RWPE2 (cell line): Measurements from ENCODE around the gene ZNF423.

Experiments
- ATAC-seq: fragments of 200-7000 bp; cut with Tn5 transposase; 3 replicates; pipeline ENCODE4 v1.9.1; 2021; ENCODE audit warnings: low read depth
- DNase-seq: peaks from one replicate; pipeline ENCODE4 v3.0.0-alpha.2; 2020; ENCODE audit warnings: low spot score
- H3K27ac ChIP-seq: fragments of 450-650 bp; 2 replicates; pipeline ENCODE4 v1.5.1; 2017; ENCODE audit warnings: mild to moderate bottlenecking; ENCODE audit not compliant: poor library complexity, severe bottlenecking
- H3K27me3 ChIP-seq: fragments of 250-450 bp; sonication (Bioruptor Pico); 2 replicates; pipeline ENCODE4 v1.5.1; 2021; ENCODE audit warnings: mild to moderate bottlenecking, moderate library complexity; ENCODE audit not compliant: insufficient read depth, poor library complexity, severe bottlenecking
- H3K36me3 ChIP-seq: fragments of 250-450 bp; sonication (Bioruptor Pico); 2 replicates; pipeline ENCODE4 v1.5.1; 2020; ENCODE audit warnings: low read depth, mild to moderate bottlenecking, moderate library complexity
- H3K4me1 ChIP-seq: fragments of 250-450 bp; sonication (Bioruptor Pico); 2 replicates; pipeline ENCODE4 v1.5.1; 2021; ENCODE audit warnings: mild to moderate bottlenecking, moderate library complexity; ENCODE audit not compliant: insufficient read depth, poor library complexity, severe bottlenecking
- H3K4me3 ChIP-seq: fragments of 250-450 bp; sonication (Bioruptor Pico); 2 replicates; pipeline ENCODE4 v1.5.1; 2021; ENCODE audit warnings: mild to moderate bottlenecking, moderate library complexity; ENCODE audit not compliant: severe bottlenecking
- H3K9me3 ChIP-seq: fragments of 250-450 bp; sonication (Bioruptor Pico); 2 replicates; pipeline ENCODE4 v1.5.1; 2021; ENCODE audit warnings: mild to moderate bottlenecking, moderate library complexity; ENCODE audit not compliant: severe bottlenecking
- TF ChIP-seq, protein P1 (sequence below): fragments of 450-650 bp; IDR thresholded peaks from one replicate; pipeline ENCODE4 v1.5.1; 2017; ENCODE audit warnings: mild to moderate bottlenecking, moderate library complexity; ENCODE audit not compliant: poor library complexity, severe bottlenecking

The ZNF423 gene

DNA sequence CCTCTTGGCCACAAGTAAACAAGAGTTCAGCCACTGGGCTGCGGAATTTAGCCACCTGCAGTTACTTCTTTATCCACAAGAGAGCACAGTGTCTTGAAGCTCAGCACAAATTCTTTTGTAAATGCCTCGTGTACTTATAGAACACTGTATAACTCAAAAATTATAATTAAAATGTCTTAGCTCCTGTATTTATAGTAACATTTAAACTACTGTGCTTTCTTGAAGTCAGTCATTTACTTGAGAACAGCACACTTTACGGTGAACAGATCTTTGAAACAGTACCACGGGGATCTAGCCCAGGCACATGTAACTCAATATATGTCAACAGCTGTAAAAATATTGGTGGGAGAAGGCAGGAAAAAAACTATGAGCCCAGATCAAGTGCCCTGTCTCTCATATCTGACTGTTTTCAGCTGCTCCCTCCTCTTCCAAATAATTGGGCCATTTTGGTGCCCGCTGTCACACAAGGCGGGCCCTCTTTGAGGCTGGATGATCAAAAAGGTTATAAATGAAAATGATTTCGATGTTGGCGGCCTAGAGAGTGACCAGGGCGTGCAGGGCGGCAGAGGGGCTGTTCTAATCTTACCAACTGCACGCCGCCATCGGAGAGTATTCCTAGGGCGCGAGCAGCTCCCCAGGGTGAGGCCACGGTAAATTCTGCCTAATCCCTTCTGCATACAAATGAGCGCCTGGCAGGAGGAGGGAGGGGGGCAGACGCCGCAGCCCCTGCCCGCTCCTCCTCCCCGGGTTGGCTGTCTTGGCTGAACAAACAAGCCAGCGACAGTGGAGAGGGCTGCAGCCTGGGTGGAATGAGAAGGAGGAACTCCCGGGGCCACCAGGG lies 299.1 kb downstream of the ZNF423 start:
- DNase-seq: no peak
- no peak overlapping the region for H3K4me3 ChIP-seq
- H3K27me3 ChIP-seq: peaks cover 28% of the 10 kb centered on the region
- H3K9me3 ChIP-seq: no peaks in the 10 kb centered on the region
- H3K36me3 ChIP-seq: no peaks in the 10 kb centered on the region
- H3K4me1 ChIP-seq: no peaks in the 10 kb centered on the region
- no peak for ATAC-seq
- no peak overlapping the region for H3K27ac ChIP-seq
- TF ChIP-seq, protein P1, sequence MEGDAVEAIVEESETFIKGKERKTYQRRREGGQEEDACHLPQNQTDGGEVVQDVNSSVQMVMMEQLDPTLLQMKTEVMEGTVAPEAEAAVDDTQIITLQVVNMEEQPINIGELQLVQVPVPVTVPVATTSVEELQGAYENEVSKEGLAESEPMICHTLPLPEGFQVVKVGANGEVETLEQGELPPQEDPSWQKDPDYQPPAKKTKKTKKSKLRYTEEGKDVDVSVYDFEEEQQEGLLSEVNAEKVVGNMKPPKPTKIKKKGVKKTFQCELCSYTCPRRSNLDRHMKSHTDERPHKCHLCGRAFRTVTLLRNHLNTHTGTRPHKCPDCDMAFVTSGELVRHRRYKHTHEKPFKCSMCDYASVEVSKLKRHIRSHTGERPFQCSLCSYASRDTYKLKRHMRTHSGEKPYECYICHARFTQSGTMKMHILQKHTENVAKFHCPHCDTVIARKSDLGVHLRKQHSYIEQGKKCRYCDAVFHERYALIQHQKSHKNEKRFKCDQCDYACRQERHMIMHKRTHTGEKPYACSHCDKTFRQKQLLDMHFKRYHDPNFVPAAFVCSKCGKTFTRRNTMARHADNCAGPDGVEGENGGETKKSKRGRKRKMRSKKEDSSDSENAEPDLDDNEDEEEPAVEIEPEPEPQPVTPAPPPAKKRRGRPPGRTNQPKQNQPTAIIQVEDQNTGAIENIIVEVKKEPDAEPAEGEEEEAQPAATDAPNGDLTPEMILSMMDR: peak; percentile 33

DNA sequence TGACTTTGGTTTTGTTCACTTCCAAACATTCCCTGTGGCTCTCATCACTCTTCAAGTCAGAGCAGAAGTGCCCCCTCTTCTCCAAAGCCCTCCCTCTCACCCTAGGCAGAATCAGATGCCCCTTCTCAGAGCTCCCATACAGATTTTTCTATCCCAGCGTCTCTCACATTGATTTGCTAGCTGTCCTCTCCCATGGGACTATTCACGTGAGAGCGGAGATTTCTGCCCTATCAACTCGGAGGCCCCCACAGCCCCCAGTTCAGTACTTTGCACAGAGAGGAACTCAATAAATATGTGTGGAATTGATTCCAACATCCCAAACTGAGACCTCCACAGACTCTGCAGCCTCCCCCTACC lies 299.7 kb downstream of the ZNF423 start:
- no peak for ATAC-seq
- TF ChIP-seq, protein P1: no peak

DNA sequence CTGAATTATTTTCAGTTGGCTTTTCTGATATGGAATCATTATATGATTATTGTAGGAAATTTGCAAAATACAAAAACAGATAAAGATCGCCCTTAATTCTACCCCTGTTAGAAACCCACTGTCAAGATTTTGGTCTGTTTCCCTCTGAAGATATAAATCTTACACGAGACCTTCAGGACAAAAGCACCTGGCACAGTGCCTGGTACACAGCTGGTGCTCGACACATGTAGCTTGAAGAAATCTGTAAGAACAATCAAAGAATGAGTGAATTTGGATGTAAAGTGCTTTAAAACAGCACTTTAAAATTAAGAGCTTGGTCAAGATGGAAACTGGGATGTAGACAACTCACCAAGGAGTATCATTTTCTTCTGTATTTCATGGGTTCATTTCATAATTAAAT lies 301.2 kb downstream of the ZNF423 start:
- ATAC-seq: no peak

More for the DNA sequence above, 299.7 kb downstream of the ZNF423 start:
- H3K4me3 ChIP-seq: no peak overlapping the region
- no peaks in the 10 kb centered on the region for H3K36me3 ChIP-seq
- peaks cover 28% of the 10 kb centered on the region for H3K27me3 ChIP-seq
- no peak for DNase-seq
- H3K9me3 ChIP-seq: no peaks in the 10 kb centered on the region
- no peak overlapping the region for H3K27ac ChIP-seq
- H3K4me1 ChIP-seq: no peaks in the 10 kb centered on the region

DNA sequence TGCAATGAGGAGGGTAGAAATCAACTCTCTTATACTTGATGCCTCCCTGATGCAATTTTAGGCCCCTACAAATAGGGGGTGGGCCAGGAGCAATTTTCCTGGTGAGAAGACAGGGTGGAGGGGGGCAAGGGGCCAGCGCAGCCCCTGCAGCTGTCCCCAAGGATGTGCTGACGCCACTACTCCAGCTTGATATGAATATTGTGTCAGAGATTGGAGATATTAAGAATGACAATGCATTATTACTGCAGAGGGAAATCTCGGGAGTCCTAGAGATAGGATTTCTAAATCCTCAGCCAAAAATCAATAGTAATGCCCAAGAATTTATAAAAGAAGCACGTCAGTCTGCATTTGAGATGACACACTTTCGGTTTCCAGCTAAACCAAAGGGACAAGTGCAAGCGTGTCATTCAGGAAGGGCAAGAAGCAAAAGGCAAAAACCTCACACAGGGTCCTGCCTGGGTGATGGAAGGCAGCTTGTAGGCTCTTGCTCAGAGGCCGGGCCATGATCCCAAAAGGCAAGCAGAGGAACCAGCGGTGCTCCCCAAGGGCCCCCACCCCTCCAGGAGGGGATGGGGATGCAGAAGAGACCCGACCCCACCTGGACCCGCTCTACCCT lies 303.5 kb downstream of the ZNF423 start:
- H3K4me1 ChIP-seq: no peaks in the 10 kb centered on the region
- H3K9me3 ChIP-seq: no peaks in the 10 kb centered on the region
- TF ChIP-seq, protein P1: no peak
- H3K27me3 ChIP-seq: peaks cover 31% of the 10 kb centered on the region
- DNase-seq (no peak), ATAC-seq (no peak)
- no peak overlapping the region for H3K27ac ChIP-seq
- H3K36me3 ChIP-seq: no peaks in the 10 kb centered on the region
- no peak overlapping the region for H3K4me3 ChIP-seq

More for the DNA sequence above, 301.2 kb downstream of the ZNF423 start:
- Histone ChIP-seq H3K27me3 (peaks cover 28% of the 10 kb centered on the region), H3K27ac (no peak overlapping the region), H3K9me3 (no peaks in the 10 kb centered on the region), H3K36me3 (no peaks in the 10 kb centered on the region), H3K4me1 (no peaks in the 10 kb centered on the region), H3K4me3 (no peak overlapping the region)
- TF ChIP-seq, protein P1: no peak
- no peak for DNase-seq

DNA sequence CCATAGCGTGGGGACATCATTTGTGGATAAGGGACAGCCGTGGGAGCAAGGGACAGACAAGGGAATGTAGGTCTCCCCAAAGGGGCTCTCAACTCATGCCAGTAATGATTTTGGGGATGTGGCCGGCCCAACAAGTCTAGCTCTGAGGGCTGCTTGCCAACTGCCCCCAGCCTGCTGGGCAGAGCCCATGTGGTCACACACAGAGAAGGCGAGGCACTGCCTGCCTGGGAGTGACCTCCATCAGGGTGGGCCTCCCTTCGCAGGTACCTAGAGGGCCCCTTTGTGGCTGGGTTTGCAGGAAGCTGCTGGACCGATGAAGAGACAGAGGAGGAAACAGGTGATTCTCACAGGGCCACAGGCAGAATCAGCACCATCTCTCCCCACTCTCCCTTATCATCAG lies 305.2 kb downstream of the ZNF423 start:
- ATAC-seq: no peak
- Histone ChIP-seq H3K27ac (no peak overlapping the region), H3K27me3 (peaks cover 22% of the 10 kb centered on the region), H3K36me3 (no peaks in the 10 kb centered on the region), H3K9me3 (no peaks in the 10 kb centered on the region), H3K4me1 (no peaks in the 10 kb centered on the region), H3K4me3 (no peak overlapping the region)
- TF ChIP-seq, protein P1: no peak
- no peak for DNase-seq
